ENCODE data around the gene MEIKIN. TPM values are rescaled to one million over a fixed set of nuclear protein-coding genes. Genes with fewer than 3 reads are reported as not detected.

Gene MEIKIN
- total RNA-seq, 1 donor from 2014 or later, result not detected

- H3K79me2 ChIP-seq (ENCODE audit: low read depth), result peaks cover 44% of the 10 kb centered on the region
- H3K4me1 ChIP-seq, result peaks cover 15% of the 10 kb centered on the region
- peak; percentile 98 for DNase-seq (ENCODE audit: low spot score)
- peaks cover 34% of the 10 kb centered on the region for H3K27me3 ChIP-seq
- H3K4me3 ChIP-seq, result peak within 1 kb of the TSS; percentile 70
- peak within 1 kb of the TSS; percentile 98 for H3K4me3 Mint-ChIP-seq
- peaks cover 3% of the 10 kb centered on the region for H3K36me3 Mint-ChIP-seq
- H3K27me3 Mint-ChIP-seq (ENCODE audit: insufficient read depth, low read depth), result no peaks in the 10 kb centered on the region
- H3K9me3 ChIP-seq (ENCODE audit: low read depth), result no peaks in the 10 kb centered on the region
- no peak for TF ChIP-seq EZH2phosphoT487 (IDR thresholded peaks at IDR 0.05)
- TF ChIP-seq, protein P1, sequence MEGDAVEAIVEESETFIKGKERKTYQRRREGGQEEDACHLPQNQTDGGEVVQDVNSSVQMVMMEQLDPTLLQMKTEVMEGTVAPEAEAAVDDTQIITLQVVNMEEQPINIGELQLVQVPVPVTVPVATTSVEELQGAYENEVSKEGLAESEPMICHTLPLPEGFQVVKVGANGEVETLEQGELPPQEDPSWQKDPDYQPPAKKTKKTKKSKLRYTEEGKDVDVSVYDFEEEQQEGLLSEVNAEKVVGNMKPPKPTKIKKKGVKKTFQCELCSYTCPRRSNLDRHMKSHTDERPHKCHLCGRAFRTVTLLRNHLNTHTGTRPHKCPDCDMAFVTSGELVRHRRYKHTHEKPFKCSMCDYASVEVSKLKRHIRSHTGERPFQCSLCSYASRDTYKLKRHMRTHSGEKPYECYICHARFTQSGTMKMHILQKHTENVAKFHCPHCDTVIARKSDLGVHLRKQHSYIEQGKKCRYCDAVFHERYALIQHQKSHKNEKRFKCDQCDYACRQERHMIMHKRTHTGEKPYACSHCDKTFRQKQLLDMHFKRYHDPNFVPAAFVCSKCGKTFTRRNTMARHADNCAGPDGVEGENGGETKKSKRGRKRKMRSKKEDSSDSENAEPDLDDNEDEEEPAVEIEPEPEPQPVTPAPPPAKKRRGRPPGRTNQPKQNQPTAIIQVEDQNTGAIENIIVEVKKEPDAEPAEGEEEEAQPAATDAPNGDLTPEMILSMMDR (IDR thresholded peaks at IDR 0.05), result peak; percentile 30
- peak; percentile 40 for TF ChIP-seq EZH2 (IDR thresholded peaks at IDR 0.05)
- peaks cover 19% of the 10 kb centered on the region for H3F3A ChIP-seq (ENCODE audit: low read depth)
- H2AFZ ChIP-seq (replicated peaks), result peak within 1 kb of the TSS; percentile 89
- peaks cover 39% of the 10 kb centered on the region for H4K20me1 ChIP-seq (ENCODE audit: low read depth)
- H3K9ac ChIP-seq, result peak within 1 kb of the TSS; percentile 62
- H3K9me3 Mint-ChIP-seq, result no peaks in the 10 kb centered on the region
- no peaks in the 10 kb centered on the region for H3K36me3 ChIP-seq
- peaks cover 26% of the 10 kb centered on the region for H3K4me1 Mint-ChIP-seq
- H3K27ac Mint-ChIP-seq, result peak within 1 kb of the TSS; percentile 94
- peak within 1 kb of the TSS; percentile 92 for H3K4me2 ChIP-seq
- H3K27ac ChIP-seq, result no peak within 1 kb of the TSS
These were observed 148.4 kb downstream of the MEIKIN start, which contains the start of gene FNIP1 for GRCh38 chr5:131796793-131797693. Gene FNIP1, minus strand, starts transcription at chr5:131797017. Its CDS starts 96 bp downstream, at chr5:131796921.

DNA sequence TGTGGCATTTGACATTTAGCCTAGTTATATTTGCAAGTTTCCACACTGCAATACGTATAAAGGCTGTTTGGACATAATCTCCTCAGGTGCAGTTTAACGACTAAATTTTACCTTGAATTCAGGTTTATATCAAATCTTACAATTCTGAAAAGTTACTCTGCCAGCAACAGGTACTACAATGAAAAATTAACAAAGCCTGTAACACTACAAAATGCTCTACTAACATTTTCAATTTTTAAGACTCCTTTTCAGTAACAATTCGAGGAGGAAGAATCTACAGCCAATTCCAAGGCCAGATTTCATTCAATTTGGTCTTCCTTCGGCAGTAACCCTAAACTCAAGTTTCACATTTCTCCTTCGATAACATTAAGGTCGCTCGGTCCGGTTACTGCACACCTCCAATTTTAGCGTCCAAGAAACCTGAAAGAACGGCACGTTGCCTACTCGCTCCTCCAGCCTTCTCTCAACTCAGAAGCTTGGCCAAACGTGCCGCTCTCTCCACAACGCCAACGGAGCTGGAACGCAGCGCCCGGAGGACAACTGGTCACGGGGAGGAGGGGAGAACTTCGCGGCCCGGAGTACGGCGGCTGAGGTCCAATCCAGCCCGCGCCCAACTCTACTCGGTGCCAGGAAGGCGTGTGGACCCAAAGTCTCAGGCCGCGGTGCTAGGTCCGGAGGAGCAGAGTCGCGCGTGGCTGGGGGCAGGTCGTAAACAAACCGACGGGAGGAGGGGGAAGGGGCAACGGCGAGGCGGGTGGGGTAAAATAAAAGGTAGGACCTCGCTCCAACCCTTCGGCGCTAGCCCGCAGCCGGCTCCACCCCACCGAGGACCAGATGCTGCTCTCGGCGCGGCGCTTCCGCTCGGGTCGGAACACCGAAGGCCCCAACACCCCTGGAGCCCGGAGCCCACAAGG, 149.3 kb downstream of the MEIKIN start:
- TF ChIP-seq EZH2phosphoT487 (IDR thresholded peaks at IDR 0.05) (no peak), EZH2 (IDR thresholded peaks at IDR 0.05) (no peak)
- TF ChIP-seq, protein P1 (IDR thresholded peaks at IDR 0.05), result no peak

DNA sequence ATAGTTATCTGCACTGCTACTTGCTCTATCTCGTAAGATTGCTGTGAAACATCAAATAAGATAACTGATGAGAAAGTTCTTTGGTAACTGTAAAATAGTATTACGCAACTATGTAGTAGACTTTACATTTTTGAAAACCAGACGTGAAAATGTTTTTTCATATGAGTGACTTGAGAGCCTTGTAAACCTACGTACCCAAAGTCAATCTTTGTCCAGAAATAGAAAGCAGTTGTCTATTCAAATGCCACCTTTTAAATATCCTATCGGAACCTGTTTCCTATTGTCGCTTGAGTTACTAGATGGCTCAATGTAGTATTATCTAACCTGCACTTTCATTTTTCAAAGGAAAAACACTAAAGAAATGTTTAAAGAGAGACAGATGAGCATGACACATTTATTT, 150.2 kb downstream of the MEIKIN start:
- no peak overlapping the region for H3K27ac ChIP-seq
- no peak for DNase-seq (ENCODE audit: low spot score)
- Mint-ChIP-seq H3K27me3 (ENCODE audit: insufficient read depth, low read depth) (no peaks in the 10 kb centered on the region), H3K9me3 (no peaks in the 10 kb centered on the region), H3K4me1 (peaks cover 26% of the 10 kb centered on the region), H3K4me3 (peak overlapping the region; percentile 98), H3K27ac (no peak overlapping the region), H3K36me3 (peaks cover 3% of the 10 kb centered on the region)
- peaks cover 62% of the 10 kb centered on the region for H3K79me2 ChIP-seq (ENCODE audit: low read depth)
- no peak overlapping the region for H2AFZ ChIP-seq (replicated peaks)
- TF ChIP-seq EZH2 (IDR thresholded peaks at IDR 0.05) (no peak), EZH2phosphoT487 (IDR thresholded peaks at IDR 0.05) (no peak)
- TF ChIP-seq, protein P1 (IDR thresholded peaks at IDR 0.05), result no peak
- H3K9ac ChIP-seq, result no peak overlapping the region
- peaks cover 19% of the 10 kb centered on the region for H3F3A ChIP-seq (ENCODE audit: low read depth)
- H3K27me3 ChIP-seq, result peaks cover 34% of the 10 kb centered on the region
- H4K20me1 ChIP-seq (ENCODE audit: low read depth), result peaks cover 56% of the 10 kb centered on the region
- peak overlapping the region; percentile 70 for H3K4me3 ChIP-seq
- H3K9me3 ChIP-seq (ENCODE audit: low read depth), result no peaks in the 10 kb centered on the region
- H3K36me3 ChIP-seq, result no peaks in the 10 kb centered on the region
- H3K4me2 ChIP-seq, result peak overlapping the region; percentile 92
- H3K4me1 ChIP-seq, result peaks cover 15% of the 10 kb centered on the region

More for the DNA sequence above, 149.3 kb downstream of the MEIKIN start:
- Histone ChIP-seq H2AFZ (replicated peaks) (peak overlapping the region; percentile 59), H3K36me3 (no peaks in the 10 kb centered on the region), H3K27ac (no peak overlapping the region), H3K9me3 (ENCODE audit: low read depth) (no peaks in the 10 kb centered on the region), H3F3A (ENCODE audit: low read depth) (peaks cover 19% of the 10 kb centered on the region), H3K4me3 (peak overlapping the region; percentile 70), H4K20me1 (ENCODE audit: low read depth) (peaks cover 48% of the 10 kb centered on the region), H3K27me3 (peaks cover 34% of the 10 kb centered on the region), H3K9ac (peak overlapping the region; percentile 62), H3K79me2 (ENCODE audit: low read depth) (peaks cover 53% of the 10 kb centered on the region), H3K4me1 (peaks cover 15% of the 10 kb centered on the region), H3K4me2 (peak overlapping the region; percentile 92)
- Mint-ChIP-seq H3K4me1 (peaks cover 26% of the 10 kb centered on the region), H3K9me3 (no peaks in the 10 kb centered on the region), H3K27ac (peak overlapping the region; percentile 94), H3K4me3 (peak overlapping the region; percentile 98), H3K36me3 (peaks cover 3% of the 10 kb centered on the region), H3K27me3 (ENCODE audit: insufficient read depth, low read depth) (no peaks in the 10 kb centered on the region)
- peak; percentile 75 for DNase-seq (ENCODE audit: low spot score)
